Suppressor macrophage (primary cell): ENCODE data around the gene NEK8.
A peak's percentile ranks its signal among the peaks of the same experiment; 100 is the strongest.

ENCODE experiments used
- DNase-seq, 4 experiments: peaks; one replicate each; pipeline ENCODE4 v3.0.0-alpha.2; 2020 to 2022
- total RNA-seq, 17 experiments: gene quantifications; one replicate each; lab custom pipeline; 2026; ENCODE audit warnings: mixed read lengths in 6 of 17, inconsistent platforms in 3 of 17; lab: John Stamatoyannopoulos, UW

The NEK8 gene
- 2.5 to 7.7 (median 3.5) reads per million in 17 experiments for total RNA-seq

- peak; percentile 97 to 98 (median 98) for DNase-seq
These were observed at the start of gene NEK8 for GRCh38 chr17:28728364-28729200. Gene NEK8 (plus strand): TSS chr17:28728788. CDS start chr17:28728814, 26 bp downstream.

- no peak for DNase-seq
These were observed 45.9 kb upstream of the NEK8 start for GRCh38 chr17:28682655-28683054.

- DNase-seq = peak in 1 of 4 experiments; percentile 6
These were observed 43.6 kb upstream of the NEK8 start for GRCh38 chr17:28684963-28685362.

GRCh38 chr17:28685366-28685765 lies 43.2 kb upstream of the NEK8 start:
- DNase-seq = no peak

- no peak for DNase-seq
These were observed 42.3 kb upstream of the NEK8 start for GRCh38 chr17:28686296-28686695.

GRCh38 chr17:28688481-28688880 lies 40.1 kb upstream of the NEK8 start:
- DNase-seq = no peak

GRCh38 chr17:28689011-28689410 lies 39.6 kb upstream of the NEK8 start:
- DNase-seq = no peak

GRCh38 chr17:28693869-28694268 lies 34.7 kb upstream of the NEK8 start:
- DNase-seq = no peak

- no peak for DNase-seq
These were observed 30.2 kb upstream of the NEK8 start for GRCh38 chr17:28698253-28698941.

- no peak for DNase-seq
These were observed 28.3 kb upstream of the NEK8 start for GRCh38 chr17:28700278-28700677.

- DNase-seq = no peak
These were observed 27.6 kb upstream of the NEK8 start for GRCh38 chr17:28700830-28701492.

- DNase-seq = no peak
These were observed 26.4 kb upstream of the NEK8 start for GRCh38 chr17:28702026-28702751.

GRCh38 chr17:28702752-28703150 lies 25.8 kb upstream of the NEK8 start:
- no peak for DNase-seq

- DNase-seq = no peak
These were observed 24.9 kb upstream of the NEK8 start for GRCh38 chr17:28703552-28704218.

- no peak for DNase-seq
These were observed 24.2 kb upstream of the NEK8 start for GRCh38 chr17:28704219-28704858.

- DNase-seq = no peak
These were observed 23.4 kb upstream of the NEK8 start for GRCh38 chr17:28705074-28705659.

- DNase-seq = no peak
These were observed 22.8 kb upstream of the NEK8 start for GRCh38 chr17:28705728-28706334.

- DNase-seq = no peak
These were observed 21.9 kb upstream of the NEK8 start for GRCh38 chr17:28706471-28707338.

GRCh38 chr17:28707339-28707720 lies 21.3 kb upstream of the NEK8 start:
- DNase-seq = no peak
